Measurements from ENCODE around the gene BOLA1.

The BOLA1 gene

GRCh38 chr1:149927563-149928400 is 28.4 kb downstream of the BOLA1 start, which contains the start of gene SF3B4:
Gene SF3B4, minus strand, starts transcription at chr1:149927803. Its CDS starts 44 bp downstream, at chr1:149927759.
- TF ChIP-seq EGR1 (IDR thresholded peaks at IDR 0.05): no peak
- TF ChIP-seq TCF12 (IDR thresholded peaks at IDR 0.05; ENCODE audit: low read depth): peak; percentile 41
- peak; percentile 95; the same call in 1 of the 2 replicates for TF ChIP-seq TAF1 (IDR thresholded peaks at IDR 0.05; ENCODE audit: low read depth)
- TF ChIP-seq YY1 (IDR thresholded peaks at IDR 0.05; ENCODE audit: low read depth): peak; percentile 93
- TF ChIP-seq NFIC (IDR thresholded peaks at IDR 0.05): no peak
- TF ChIP-seq CREB1 (IDR thresholded peaks at IDR 0.05; ENCODE audit: low read depth): peak; percentile 79
- TF ChIP-seq RAD21 (IDR thresholded peaks at IDR 0.05; ENCODE audit: low read depth): no peak
- TF ChIP-seq TEAD4 (IDR thresholded peaks at IDR 0.05): peak; percentile 42; the same call in 1 of the 2 replicates
- TF ChIP-seq FOXM1 (IDR thresholded peaks at IDR 0.05; ENCODE audit: borderline replicate concordance, low read depth): peak; percentile 49; the same call in 1 of the 2 replicates
- TF ChIP-seq MAX (IDR thresholded peaks at IDR 0.05): peak; percentile 30

DNA sequence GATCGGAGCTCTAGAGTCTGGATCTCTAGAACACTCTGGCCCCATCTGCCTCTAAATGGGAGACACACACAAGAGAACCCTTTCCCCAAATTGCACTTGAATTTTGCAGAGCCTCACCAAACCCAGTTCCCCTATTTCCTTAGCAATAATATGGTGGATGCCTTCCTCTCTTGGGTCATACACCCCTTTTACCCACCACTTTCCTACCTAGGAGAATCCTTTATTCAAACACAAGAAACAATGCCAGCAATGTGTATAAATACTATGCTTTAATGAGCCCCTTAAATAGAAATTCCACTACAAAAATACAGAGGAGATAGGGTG is 29.0 kb downstream of the BOLA1 start:
- no peak for TF ChIP-seq TAF1 (IDR thresholded peaks at IDR 0.05; ENCODE audit: low read depth)
- TF ChIP-seq EGR1 (IDR thresholded peaks at IDR 0.05): no peak
- TF ChIP-seq, protein P1, sequence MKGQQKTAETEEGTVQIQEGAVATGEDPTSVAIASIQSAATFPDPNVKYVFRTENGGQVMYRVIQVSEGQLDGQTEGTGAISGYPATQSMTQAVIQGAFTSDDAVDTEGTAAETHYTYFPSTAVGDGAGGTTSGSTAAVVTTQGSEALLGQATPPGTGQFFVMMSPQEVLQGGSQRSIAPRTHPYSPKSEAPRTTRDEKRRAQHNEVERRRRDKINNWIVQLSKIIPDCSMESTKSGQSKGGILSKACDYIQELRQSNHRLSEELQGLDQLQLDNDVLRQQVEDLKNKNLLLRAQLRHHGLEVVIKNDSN (IDR thresholded peaks at IDR 0.05): no peak
- TF ChIP-seq NFIC (IDR thresholded peaks at IDR 0.05): no peak
- no peak for TF ChIP-seq CEBPB (IDR thresholded peaks at IDR 0.05)
- TF ChIP-seq TEAD4 (IDR thresholded peaks at IDR 0.05): no peak

GRCh38 chr1:149929856-149930255 is 30.5 kb downstream of the BOLA1 start:
- TF ChIP-seq TCF12 (IDR thresholded peaks at IDR 0.05; ENCODE audit: low read depth) (no peak), FOXM1 (IDR thresholded peaks at IDR 0.05; ENCODE audit: borderline replicate concordance, low read depth) (no peak), EGR1 (IDR thresholded peaks at IDR 0.05) (no peak), REST (IDR thresholded peaks at IDR 0.05; ENCODE audit: low read depth) (no peak), ZBTB7A (IDR thresholded peaks at IDR 0.05; ENCODE audit: low read depth) (no peak), RAD21 (IDR thresholded peaks at IDR 0.05; ENCODE audit: low read depth) (no peak), CREB1 (IDR thresholded peaks at IDR 0.05; ENCODE audit: low read depth) (no peak), TAF1 (IDR thresholded peaks at IDR 0.05; ENCODE audit: low read depth) (no peak), MAX (IDR thresholded peaks at IDR 0.05) (no peak), YY1 (IDR thresholded peaks at IDR 0.05; ENCODE audit: low read depth) (no peak), CEBPB (IDR thresholded peaks at IDR 0.05) (no peak), TEAD4 (IDR thresholded peaks at IDR 0.05) (no peak), EP300 (IDR thresholded peaks at IDR 0.05; ENCODE audit: borderline replicate concordance) (no peak), NFIC (IDR thresholded peaks at IDR 0.05) (no peak)
- TF ChIP-seq, protein P1 (IDR thresholded peaks at IDR 0.05): no peak

DNA sequence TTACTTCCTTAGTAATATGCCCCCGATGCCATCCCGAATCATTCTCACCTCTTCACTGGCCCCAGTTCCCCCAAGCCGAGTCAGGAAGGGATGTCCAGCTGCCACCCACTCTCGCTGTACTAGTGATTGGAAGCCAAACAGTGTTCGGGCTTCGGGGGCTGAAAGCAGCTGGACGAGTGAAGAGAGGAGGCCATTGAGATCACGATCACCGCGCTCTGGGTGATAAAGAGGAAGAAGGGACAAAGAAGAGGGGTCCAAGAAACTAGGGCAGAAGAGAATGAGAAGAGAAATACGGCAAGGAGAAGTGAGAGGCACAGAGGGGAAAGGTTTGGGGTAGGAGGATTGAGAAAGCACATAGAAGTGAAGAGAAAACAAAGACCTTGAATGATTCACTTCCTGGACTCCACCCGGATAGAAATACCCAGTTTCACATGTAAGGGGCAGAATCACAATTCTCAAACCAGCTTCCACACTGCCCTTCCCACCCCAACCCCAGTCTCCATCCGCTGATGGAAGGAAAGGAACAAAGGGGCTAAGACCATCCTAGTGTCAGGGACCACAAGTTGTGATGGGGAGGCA is 31.9 kb downstream of the BOLA1 start:
- TF ChIP-seq TCF12 (IDR thresholded peaks at IDR 0.05; ENCODE audit: low read depth) (no peak), EP300 (IDR thresholded peaks at IDR 0.05; ENCODE audit: borderline replicate concordance) (no peak)

GRCh38 chr1:149932474-149932873 is 33.1 kb downstream of the BOLA1 start:
- no peak for TF ChIP-seq FOXM1 (IDR thresholded peaks at IDR 0.05; ENCODE audit: borderline replicate concordance, low read depth)
- TF ChIP-seq YY1 (IDR thresholded peaks at IDR 0.05; ENCODE audit: low read depth): no peak
- no peak for TF ChIP-seq ZBTB7A (IDR thresholded peaks at IDR 0.05; ENCODE audit: low read depth)
- TF ChIP-seq CEBPB (IDR thresholded peaks at IDR 0.05): no peak

GRCh38 chr1:149933208-149933607 is 33.8 kb downstream of the BOLA1 start:
- no peak for TF ChIP-seq EGR1 (IDR thresholded peaks at IDR 0.05)
- TF ChIP-seq, protein P1 (IDR thresholded peaks at IDR 0.05): no peak
- no peak for TF ChIP-seq TCF12 (IDR thresholded peaks at IDR 0.05; ENCODE audit: low read depth)
- TF ChIP-seq MAX (IDR thresholded peaks at IDR 0.05): no peak
- TF ChIP-seq CREB1 (IDR thresholded peaks at IDR 0.05; ENCODE audit: low read depth): no peak
- TF ChIP-seq FOXM1 (IDR thresholded peaks at IDR 0.05; ENCODE audit: borderline replicate concordance, low read depth): no peak
- TF ChIP-seq TAF1 (IDR thresholded peaks at IDR 0.05; ENCODE audit: low read depth): no peak
- no peak for TF ChIP-seq ZBTB7A (IDR thresholded peaks at IDR 0.05; ENCODE audit: low read depth)
- TF ChIP-seq NFIC (IDR thresholded peaks at IDR 0.05): no peak
- TF ChIP-seq EP300 (IDR thresholded peaks at IDR 0.05; ENCODE audit: borderline replicate concordance): no peak
- no peak for TF ChIP-seq REST (IDR thresholded peaks at IDR 0.05; ENCODE audit: low read depth)
- no peak for TF ChIP-seq RAD21 (IDR thresholded peaks at IDR 0.05; ENCODE audit: low read depth)
- no peak for TF ChIP-seq CEBPB (IDR thresholded peaks at IDR 0.05)
- no peak for TF ChIP-seq TEAD4 (IDR thresholded peaks at IDR 0.05)
- no peak for TF ChIP-seq YY1 (IDR thresholded peaks at IDR 0.05; ENCODE audit: low read depth)
